Parietal lobe (tissue), 2 donors: ENCODE measurements around the gene NCKAP1. TPM values are rescaled to one million over a fixed set of nuclear protein-coding genes. Genes with fewer than 3 reads are reported as not detected.

Experiments used
- small RNA-seq: library from RNA; depleted of rRNA; stranded (forward); fragments of <200 nt; gene quantifications from one replicate; pipeline ENCODE3, GENCODE V24; 2014; ENCODE audit warnings: low replicate concordance
- total RNA-seq: library from RNA; depleted of rRNA; stranded (reverse); fragments of >200 nt; gene quantifications from one replicate; pipeline ENCODE4 v1.2.3, GENCODE V29; 2014

Gene NCKAP1, protein sequence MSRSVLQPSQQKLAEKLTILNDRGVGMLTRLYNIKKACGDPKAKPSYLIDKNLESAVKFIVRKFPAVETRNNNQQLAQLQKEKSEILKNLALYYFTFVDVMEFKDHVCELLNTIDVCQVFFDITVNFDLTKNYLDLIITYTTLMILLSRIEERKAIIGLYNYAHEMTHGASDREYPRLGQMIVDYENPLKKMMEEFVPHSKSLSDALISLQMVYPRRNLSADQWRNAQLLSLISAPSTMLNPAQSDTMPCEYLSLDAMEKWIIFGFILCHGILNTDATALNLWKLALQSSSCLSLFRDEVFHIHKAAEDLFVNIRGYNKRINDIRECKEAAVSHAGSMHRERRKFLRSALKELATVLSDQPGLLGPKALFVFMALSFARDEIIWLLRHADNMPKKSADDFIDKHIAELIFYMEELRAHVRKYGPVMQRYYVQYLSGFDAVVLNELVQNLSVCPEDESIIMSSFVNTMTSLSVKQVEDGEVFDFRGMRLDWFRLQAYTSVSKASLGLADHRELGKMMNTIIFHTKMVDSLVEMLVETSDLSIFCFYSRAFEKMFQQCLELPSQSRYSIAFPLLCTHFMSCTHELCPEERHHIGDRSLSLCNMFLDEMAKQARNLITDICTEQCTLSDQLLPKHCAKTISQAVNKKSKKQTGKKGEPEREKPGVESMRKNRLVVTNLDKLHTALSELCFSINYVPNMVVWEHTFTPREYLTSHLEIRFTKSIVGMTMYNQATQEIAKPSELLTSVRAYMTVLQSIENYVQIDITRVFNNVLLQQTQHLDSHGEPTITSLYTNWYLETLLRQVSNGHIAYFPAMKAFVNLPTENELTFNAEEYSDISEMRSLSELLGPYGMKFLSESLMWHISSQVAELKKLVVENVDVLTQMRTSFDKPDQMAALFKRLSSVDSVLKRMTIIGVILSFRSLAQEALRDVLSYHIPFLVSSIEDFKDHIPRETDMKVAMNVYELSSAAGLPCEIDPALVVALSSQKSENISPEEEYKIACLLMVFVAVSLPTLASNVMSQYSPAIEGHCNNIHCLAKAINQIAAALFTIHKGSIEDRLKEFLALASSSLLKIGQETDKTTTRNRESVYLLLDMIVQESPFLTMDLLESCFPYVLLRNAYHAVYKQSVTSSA
- 259 TPM for total RNA-seq

DNA sequence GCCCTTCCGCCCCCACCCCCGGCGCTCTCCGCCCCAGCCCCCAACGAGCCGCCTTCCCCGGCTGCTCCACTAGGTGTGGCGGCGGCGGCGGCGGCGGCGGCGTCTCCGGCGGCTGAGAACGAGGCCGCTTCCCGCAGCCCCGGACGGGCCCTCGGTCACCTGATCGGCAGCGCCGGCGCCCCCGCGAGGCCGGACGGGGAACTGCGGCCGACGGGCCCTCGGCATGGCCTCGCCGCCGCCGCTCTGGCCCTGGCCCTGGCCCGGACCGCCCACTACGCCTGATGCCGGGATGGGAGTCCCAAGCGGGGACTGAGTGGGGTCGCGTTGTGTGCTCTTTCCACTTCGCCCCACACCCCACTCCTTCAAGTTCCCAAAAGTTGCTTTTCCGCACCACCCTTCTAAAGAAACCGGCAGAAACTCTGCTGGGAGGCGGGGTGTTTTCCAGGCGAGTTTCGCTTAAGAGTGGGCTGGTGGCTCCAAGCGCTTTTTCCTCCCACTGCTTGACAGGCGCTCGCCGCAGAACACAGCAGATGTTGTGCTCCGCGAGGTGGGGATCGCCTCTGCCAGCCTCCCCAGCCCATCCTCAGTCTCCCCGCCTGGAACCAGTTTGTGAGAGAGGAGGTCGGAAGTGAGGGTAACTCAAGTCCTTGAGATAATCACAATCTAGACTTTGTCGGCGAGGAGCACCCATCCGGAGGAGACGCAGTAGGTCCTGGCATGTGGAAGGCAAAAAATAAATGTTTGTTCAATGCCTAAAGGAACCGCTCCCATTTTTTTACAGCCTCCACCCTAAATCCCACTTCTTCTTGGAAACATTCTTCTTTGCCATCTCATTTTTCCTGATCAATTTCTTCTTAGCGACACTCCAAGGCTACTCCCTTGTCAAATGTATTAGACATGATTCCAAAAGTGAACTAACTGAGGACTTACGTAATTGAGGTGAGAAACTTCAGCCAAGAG is at the start of gene NCKAP1:
Gene NCKAP1 (minus strand): TSS at position 117 of the 960 bp plus-strand sequence. CDS start 358 bp downstream, outside the sequence.

DNA sequence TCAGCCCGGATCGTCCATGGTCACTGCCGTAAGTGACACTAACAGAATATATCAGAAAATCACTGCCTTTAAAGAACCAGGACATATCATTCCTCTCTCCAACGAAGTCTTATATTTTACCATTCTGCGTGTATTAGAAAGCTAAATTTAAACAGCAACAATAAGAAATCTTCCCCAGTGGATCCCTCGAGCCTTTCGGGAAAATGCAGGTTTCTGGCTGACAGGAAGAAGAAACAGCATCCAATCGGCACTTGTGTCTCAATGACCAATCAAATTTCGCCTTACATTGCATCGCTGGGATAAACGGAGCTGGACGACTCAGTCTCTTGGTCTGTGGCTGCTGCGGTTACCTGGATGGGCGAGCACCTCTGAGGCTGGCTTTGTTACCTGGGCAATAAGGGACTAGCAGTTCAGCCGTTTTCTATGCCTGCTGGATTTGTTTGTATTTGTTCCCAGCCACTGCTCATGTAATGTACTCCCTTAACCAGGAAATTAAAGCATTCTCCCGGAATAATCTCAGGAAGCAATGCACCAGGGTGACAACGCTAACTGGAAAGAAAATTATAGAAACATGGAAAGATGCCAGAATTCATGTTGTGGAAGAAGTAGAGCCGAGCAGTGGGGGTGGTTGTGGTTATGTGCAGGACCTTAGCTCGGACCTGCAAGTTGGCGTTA is 40.3 kb upstream of the NCKAP1 start, which contains the start of gene DUSP19:
Gene DUSP19 (plus strand): TSS at position 284 of the 675 bp plus-strand sequence. CDS start 187 bp downstream, at position 471.

DNA sequence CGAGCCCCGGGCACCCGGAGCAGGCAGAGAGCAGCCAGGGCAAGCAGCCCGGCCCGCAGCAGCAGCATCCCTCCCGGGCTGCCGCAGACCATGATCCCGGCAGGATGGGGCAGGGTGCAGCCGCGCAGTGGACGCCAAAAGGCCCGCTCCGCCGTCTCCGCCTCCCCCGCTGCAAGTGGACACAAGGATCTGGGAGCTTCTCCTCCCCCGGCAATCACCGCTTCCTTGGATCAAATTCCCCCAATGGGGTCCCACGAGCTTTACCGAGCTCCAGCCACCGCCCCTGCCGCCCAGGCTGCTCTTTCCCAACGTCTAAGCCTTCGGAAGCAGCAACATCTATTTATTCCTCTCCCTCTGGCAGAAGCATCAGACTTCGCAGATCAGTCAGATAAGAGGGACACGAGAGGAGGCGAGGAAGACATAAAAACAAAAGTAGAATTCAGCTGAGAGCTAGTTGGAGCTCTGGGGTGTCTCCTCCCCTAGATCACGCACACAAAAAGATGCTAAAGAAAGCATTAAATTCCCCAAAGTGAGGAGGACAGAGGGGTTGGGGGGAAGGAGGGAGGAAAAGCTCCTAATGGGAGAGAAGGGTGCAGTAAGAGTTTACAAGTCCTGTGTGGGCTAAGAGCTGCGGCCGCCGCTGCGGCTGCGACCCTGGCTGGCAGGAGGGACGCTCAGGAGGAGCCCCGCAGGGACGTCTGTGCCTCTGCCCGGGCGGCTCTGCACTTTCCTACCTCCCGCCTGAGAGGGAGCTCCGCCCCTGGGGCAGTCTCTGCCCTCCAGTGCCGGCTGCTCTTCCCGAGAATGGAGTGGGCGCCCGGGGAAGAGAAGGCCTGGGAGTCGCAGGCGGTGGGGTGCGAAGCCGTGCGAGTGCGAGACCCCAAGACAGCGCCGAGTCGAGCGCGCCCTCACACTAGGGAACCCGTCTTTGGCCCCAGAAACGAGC is 171.5 kb downstream of the NCKAP1 start, which contains the start of gene FRZB:
Gene FRZB (minus strand): TSS at position 177 of the 946 bp plus-strand sequence. CDS start 85 bp downstream, at position 92.

Small RNAs within 50 kb of the gene (small RNA-seq; reads per million reads assigned to genes)
- gene RF00019 (not detected), gene RF00599 (not detected), gene RNU6-1122P (not detected)

Other genes with a start within 250 kb of the NCKAP1 start
- 14.1 TPM for gene FRZB, start 171.8 kb downstream of the NCKAP1 start, total RNA-seq
- gene DUSP19, start 40.3 kb upstream of the NCKAP1 start, total RNA-seq: 9.7 TPM
- 62.9 TPM for gene NUP35, start 86.0 kb upstream of the NCKAP1 start, total RNA-seq